NOMO-1 (cell line): ENCODE results near the gene SLC6A19.
A peak's percentile ranks its signal among the peaks of the same experiment; 100 is the strongest.

Experiments used
- DNase-seq, 2 experiments: peaks; one replicate each; lab custom pipeline; 2025; ENCODE audit not compliant: unreplicated experiment in 2 of 2; lab: John Stamatoyannopoulos, UW

Gene SLC6A19

GRCh38 chr5:1179383-1179715, 22.0 kb upstream of the SLC6A19 start:
- DNase-seq, result no peak

- DNase-seq, result no peak
Measured at GRCh38 chr5:1180096-1180495, 21.3 kb upstream of the SLC6A19 start.

DNA sequence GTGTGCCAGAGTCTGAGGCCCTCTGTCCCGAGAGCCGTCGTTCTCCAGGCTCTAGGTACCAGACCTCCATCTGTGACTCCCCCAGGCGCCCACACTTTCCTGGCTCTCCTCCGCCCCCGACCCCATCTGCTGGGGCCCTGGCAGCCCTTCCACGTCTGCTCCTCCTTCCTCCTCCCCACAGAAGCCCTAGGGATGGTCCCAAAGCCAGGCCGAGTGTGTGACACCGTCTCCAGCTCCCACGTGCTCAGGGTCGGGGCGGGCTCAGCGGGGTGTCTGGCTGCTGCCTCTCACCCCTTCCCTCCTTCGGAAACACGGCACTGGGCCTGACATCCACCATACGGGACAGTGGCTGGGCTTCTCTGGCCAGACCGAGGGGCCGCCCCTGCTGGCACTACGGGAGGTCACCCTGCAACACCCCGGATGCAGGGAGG, 20.5 kb upstream of the SLC6A19 start:
- no peak for DNase-seq

- DNase-seq, result no peak
Measured at GRCh38 chr5:1181451-1182359, 19.7 kb upstream of the SLC6A19 start.

DNA sequence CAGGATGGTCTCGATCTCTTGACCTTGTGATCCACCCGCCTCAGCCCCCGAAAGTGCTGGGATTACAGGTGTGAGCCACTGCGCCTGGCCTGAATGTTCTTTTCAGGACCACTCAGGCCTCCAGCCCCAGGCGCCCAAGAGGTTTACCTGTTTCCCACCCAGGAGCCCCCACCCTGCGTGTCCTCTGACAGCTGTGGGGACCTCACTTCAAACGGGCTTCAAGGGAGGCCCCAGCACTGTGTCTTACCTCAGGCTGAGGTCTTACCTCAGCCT, 19.1 kb upstream of the SLC6A19 start:
- no peak for DNase-seq

DNA sequence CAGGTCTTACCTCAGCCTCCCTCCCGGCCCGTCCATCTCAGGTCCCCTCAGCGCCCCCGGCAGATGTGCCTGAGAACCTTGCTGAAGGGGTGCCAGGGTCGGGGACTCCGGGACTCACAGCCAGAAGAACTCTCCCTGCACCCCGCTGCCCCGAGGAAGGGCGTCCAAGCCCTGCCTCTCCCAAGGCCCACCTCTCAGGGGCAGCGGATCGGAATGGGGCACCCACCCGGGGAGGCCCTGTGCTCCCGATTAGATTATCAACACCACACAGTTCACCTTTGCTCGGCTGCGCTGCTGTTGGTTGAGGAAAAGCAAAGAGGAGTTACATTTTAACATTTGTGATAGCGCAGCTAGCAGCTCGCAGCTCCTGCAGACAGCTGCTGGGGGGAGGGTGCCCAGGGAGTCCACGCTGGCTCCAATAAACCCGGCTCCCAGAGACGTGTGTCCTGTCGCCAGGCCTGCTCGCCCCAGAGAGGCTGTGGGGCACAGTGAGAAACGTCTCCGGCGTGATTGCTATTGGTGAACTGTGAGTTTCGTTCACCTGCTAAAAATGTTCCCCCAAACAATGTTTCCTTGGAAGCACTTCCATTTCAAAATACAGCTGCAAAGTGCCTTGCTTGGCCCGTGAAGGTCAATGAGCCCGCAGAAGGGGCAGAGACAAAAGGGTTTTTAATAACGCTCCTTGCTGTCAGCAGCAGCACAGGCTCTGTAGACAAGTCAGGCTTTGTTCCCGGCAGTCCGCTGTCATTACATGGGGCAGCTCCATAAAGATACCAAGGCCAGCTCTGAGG, 18.6 kb upstream of the SLC6A19 start:
- no peak for DNase-seq

GRCh38 chr5:1183424-1184162, 17.8 kb upstream of the SLC6A19 start:
- DNase-seq, result no peak

GRCh38 chr5:1184163-1184470, 17.3 kb upstream of the SLC6A19 start:
- DNase-seq, result no peak

DNA sequence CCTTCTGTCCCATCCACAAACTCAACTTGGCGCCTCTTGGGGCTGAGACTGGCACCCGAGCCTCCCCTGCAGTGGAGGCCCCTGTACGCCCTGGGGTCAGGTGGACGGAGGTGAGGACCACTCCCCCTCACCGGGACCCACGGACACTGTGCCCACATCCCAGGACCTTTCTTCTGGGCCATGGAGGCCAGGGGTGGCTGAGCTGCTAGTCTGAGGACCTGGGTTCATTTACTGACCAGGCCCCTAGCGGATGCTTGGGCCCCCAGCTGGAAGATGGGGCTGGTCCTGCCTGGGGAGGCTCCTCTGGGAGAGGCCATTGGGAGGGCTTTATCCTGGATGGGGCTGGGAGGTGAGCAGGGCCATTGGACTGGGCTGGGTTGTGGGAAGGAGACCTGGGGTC, 16.9 kb upstream of the SLC6A19 start:
- DNase-seq, result no peak

GRCh38 chr5:1185038-1185627, 16.3 kb upstream of the SLC6A19 start:
- no peak for DNase-seq

- DNase-seq, result no peak
Measured at GRCh38 chr5:1185629-1186350, 15.6 kb upstream of the SLC6A19 start.

DNA sequence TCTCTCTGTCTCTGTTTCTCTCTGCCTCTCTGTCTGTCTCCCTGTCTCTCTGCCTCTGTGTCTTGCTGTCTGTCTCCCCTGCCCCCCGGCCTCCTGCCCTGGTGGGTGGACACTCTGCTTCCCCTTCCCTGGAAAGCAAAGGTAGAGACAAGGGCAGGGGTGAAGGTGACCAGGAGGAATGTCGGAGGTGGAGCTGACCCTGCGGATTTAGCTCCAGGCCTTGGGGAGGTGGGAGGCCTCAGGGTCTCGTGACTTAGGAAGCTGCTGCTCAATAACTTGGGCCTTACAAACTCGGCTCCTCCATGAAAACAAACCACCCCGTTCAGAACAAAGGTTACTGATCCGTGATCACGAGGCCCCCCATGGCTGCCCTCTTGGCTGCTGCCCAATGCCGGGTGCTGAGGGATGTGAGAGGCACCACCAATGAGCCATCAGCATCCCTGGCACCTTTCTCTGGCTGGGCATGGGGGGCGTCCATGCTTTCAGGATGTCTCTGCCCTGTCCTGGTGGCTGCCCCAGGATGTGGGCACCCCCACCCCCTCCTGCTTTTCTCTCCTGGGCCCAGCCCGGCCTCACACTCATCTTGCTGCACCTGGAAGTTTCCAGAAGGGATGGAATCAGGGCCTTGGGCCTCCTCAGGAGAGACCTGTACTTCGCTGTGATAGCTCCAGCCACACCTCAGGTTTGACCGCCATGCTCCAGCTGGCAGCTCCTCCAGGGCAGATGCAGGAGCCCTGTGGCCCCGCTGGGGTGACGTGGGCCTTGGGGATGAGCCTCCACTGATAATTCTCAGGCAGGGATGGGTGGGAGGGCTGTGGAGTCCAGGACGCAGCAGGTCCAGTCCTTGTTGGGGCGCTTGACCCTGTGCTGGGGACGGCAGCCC, 14.8 kb upstream of the SLC6A19 start:
- DNase-seq, result no peak

GRCh38 chr5:1187234-1187949, 14.0 kb upstream of the SLC6A19 start:
- no peak for DNase-seq

DNA sequence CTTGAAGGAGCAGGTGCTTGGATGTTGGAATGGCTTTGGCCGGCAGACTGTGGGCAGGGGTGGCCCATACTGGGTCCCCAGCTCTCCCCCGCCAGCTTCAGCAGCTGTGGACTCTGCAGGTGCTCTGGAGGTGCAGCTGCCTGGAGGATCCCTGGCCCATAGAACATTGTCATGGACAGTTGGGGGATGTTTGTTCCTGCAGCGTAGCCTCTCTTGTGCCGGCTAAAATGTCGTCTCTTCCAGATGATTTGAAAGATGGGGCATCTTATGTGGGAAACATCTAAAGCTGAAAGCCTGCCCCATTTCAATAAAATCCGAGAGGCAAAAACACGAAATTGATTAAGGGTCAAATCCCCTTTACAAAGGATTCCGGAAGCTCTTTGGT, 13.5 kb upstream of the SLC6A19 start:
- no peak for DNase-seq

DNA sequence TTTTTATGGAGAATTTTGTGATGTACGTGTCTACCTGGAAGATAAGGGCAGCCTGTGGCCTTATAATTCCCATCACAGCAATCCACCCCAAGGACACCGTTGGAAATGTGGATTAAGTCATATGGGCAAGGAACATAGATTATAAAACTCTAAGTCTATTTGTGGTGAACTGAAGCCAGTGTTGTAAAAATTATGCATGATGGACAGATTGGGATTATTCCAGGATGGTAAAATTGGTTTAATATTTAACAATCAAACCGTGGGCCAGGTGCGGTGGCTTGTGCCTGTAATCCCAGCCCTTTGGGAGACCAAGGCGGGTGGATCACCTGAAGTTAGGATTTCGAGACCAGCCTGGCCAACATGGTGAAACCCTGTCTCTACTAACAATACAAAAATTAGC, 12.9 kb upstream of the SLC6A19 start:
- DNase-seq, result no peak

GRCh38 chr5:1189269-1189668, 12.1 kb upstream of the SLC6A19 start:
- DNase-seq, result no peak

DNA sequence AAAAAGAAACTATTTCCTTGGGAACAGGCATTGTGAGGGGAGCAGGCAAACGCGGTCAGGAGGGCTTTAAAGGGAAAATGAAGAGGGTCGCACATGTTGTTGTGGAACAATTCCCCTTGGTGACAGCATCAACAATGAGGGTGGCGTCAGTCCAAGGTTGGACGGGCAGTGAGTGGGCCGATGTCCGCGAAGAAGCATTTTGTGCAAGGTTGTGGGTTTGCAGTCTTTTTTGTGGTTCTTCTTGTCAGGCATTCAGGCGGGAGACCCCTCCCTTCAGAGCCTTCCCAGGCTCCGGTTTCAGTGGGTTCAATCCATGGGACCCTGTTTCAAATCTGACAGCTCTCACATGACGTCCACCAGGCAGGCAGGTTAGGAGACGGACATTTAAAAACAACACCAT, 11.1 kb upstream of the SLC6A19 start:
- DNase-seq, result no peak

- peak; percentile 93 for DNase-seq
Measured at GRCh38 chr5:1190837-1191239, 10.6 kb upstream of the SLC6A19 start.

GRCh38 chr5:1192971-1193590, 8.3 kb upstream of the SLC6A19 start:
- no peak for DNase-seq
